ENCODE data around the gene RNF121. TPM values are rescaled to one million over a fixed set of nuclear protein-coding genes. Genes with fewer than 3 reads are reported as not detected.

Gene RNF121
- total and polyA plus RNA-seq, 2 donors (not counting 1 experiment from before 2014, with no cell fraction given), result 31.7 to 56.0 TPM

- no peaks in the 10 kb centered on the region for H4K20me1 ChIP-seq (ENCODE audit: control insufficient read depth, insufficient read depth, low read length, poor library complexity, severe bottlenecking)
- Mint-ChIP-seq H3K9me3 (ENCODE audit: insufficient read depth) (no peaks in the 10 kb centered on the region), H3K4me1 (peaks cover 3% of the 10 kb centered on the region), H3K27me3 (no peaks in the 10 kb centered on the region), H3K27ac (no peak overlapping the region), H3K4me3 (no peak overlapping the region)
- WGBS (ENCODE audit: insufficient coverage), result 94% methylated on average over 6 of the region's 7 CpGs
- ChIA-PET CTCF (no interaction called here), POLR2A (no interaction called here)
- DNase-seq (no peak), ATAC-seq (ENCODE audit: low read depth) (no peak)
- intact Hi-C loops (cut with micrococcal nuclease), result no loop called here
- H3K4me1 ChIP-seq (ENCODE audit: control insufficient read depth in 2 of 2, insufficient read depth in 2 of 2, low read length in 2 of 2), result no peaks in the 10 kb centered on the region
- peaks cover 11 to 41% of the 10 kb centered on the region in 2 experiments for H3K36me3 ChIP-seq (replicated peaks in 1 of 2; ENCODE audit: control extremely low read depth in 1 of 2, control insufficient read depth in 1 of 2, extremely low read depth in 1 of 2, insufficient read depth in 2 of 2, low read length in 1 of 2)
- H3K4me3 ChIP-seq (ENCODE audit: control extremely low read depth in 1 of 5, extremely low read depth in 1 of 5, insufficient read depth in 1 of 5, low read depth in 2 of 5, low read length in 4 of 5), result no peak overlapping the region
- no peaks in the 10 kb centered on the region for H3K79me2 ChIP-seq (ENCODE audit: control insufficient read depth, insufficient read depth, low read length)
- H3K9me3 ChIP-seq (ENCODE audit: control extremely low read depth in 1 of 3, control insufficient read depth in 2 of 3, insufficient read depth in 1 of 3, low read length in 2 of 3), result no peaks in the 10 kb centered on the region
- no peak overlapping the region for H3K4me2 ChIP-seq (replicated peaks; ENCODE audit: low read depth, low read length, poor library complexity, severe bottlenecking)
- no peak overlapping the region for H3K27ac ChIP-seq (ENCODE audit: low read length in 2 of 2)
- no peak overlapping the region for H2AFZ ChIP-seq (ENCODE audit: insufficient read depth, low read depth, low read length, poor library complexity, severe bottlenecking)
- TF ChIP-seq EZH2 (IDR thresholded peaks at IDR 0.05; ENCODE audit: borderline replicate concordance, insufficient read depth, low read depth, low read length, poor library complexity, severe bottlenecking) (no peak), CTCF (IDR thresholded peaks at IDR 0.05) (no peak)
- H3K27me3 ChIP-seq (replicated peaks in 1 of 4; ENCODE audit: control extremely low read depth in 1 of 4, control insufficient read depth in 3 of 4, insufficient read depth in 4 of 4, low read length in 3 of 4), result no peaks in the 10 kb centered on the region
- no peak overlapping the region for H3K9ac ChIP-seq (ENCODE audit: low read length)
Observed at GRCh38 chr11:71914617-71915189, 14.1 kb upstream of the RNF121 start.

DNA sequence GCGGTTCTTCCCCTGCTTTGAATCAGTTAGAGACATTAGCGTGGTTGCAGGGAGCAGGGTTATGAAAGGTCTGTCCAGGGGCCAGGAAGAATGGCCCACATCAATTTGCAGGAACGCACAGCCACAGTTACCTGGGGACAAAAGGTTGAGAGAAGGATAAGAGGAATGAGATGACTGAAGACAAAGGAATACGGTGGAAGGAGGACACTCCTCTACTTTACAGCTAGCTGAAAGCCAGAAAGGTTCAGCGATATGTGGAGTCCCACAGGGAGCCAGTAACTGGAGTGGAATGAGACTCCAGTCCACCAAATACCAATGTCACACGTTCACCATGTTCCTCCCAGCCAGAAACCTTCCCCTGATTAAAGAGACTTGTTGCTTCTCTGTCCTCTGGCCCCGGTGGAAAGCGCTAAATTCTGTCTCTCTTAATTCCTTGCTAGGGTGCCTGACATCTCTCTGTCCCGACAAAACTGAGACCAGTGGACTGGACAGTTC is 11.2 kb upstream of the RNF121 start:
- DNase-seq, result no peak
- H3K79me2 ChIP-seq (ENCODE audit: control insufficient read depth, insufficient read depth, low read length), result peaks cover 11% of the 10 kb centered on the region
- intact Hi-C loops (cut with micrococcal nuclease), result no loop called here
- no peak overlapping the region for H3K4me3 ChIP-seq (ENCODE audit: control extremely low read depth in 1 of 5, extremely low read depth in 1 of 5, insufficient read depth in 1 of 5, low read depth in 2 of 5, low read length in 4 of 5)
- no peaks in the 10 kb centered on the region for H4K20me1 ChIP-seq (ENCODE audit: control insufficient read depth, insufficient read depth, low read length, poor library complexity, severe bottlenecking)
- WGBS (ENCODE audit: insufficient coverage), result 98% methylated on average over 6 of the region's 9 CpGs
- H3K4me3 Mint-ChIP-seq, result no peak overlapping the region
- no peaks in the 10 kb centered on the region for H3K27me3 ChIP-seq (replicated peaks in 1 of 4; ENCODE audit: control extremely low read depth in 1 of 4, control insufficient read depth in 3 of 4, insufficient read depth in 4 of 4, low read length in 3 of 4)
- no peak overlapping the region for H3K9ac ChIP-seq (ENCODE audit: low read length)
- TF ChIP-seq EZH2 (IDR thresholded peaks at IDR 0.05; ENCODE audit: borderline replicate concordance, insufficient read depth, low read depth, low read length, poor library complexity, severe bottlenecking) (no peak), CTCF (IDR thresholded peaks at IDR 0.05) (no peak)
- no peaks in the 10 kb centered on the region for H3K9me3 ChIP-seq (ENCODE audit: control extremely low read depth in 1 of 3, control insufficient read depth in 2 of 3, insufficient read depth in 1 of 3, low read length in 2 of 3)
- H3K4me1 ChIP-seq (ENCODE audit: control insufficient read depth in 2 of 2, insufficient read depth in 2 of 2, low read length in 2 of 2), result no peaks in the 10 kb centered on the region
- ChIA-PET POLR2A (no interaction called here), CTCF (no interaction called here)
- H3K27ac ChIP-seq (ENCODE audit: low read length in 2 of 2), result no peak overlapping the region
- no peaks in the 10 kb centered on the region for H3K4me1 Mint-ChIP-seq
- no peak overlapping the region for H3K4me2 ChIP-seq (replicated peaks; ENCODE audit: low read depth, low read length, poor library complexity, severe bottlenecking)
- H3K27ac Mint-ChIP-seq, result no peak overlapping the region
- no peaks in the 10 kb centered on the region for H3K27me3 Mint-ChIP-seq
- peaks cover 11 to 40% of the 10 kb centered on the region in 2 experiments for H3K36me3 ChIP-seq (replicated peaks in 1 of 2; ENCODE audit: control extremely low read depth in 1 of 2, control insufficient read depth in 1 of 2, extremely low read depth in 1 of 2, insufficient read depth in 2 of 2, low read length in 1 of 2)
- no peaks in the 10 kb centered on the region for H3K9me3 Mint-ChIP-seq (ENCODE audit: insufficient read depth)
- H2AFZ ChIP-seq (ENCODE audit: insufficient read depth, low read depth, low read length, poor library complexity, severe bottlenecking), result no peak overlapping the region
- ATAC-seq (ENCODE audit: low read depth), result no peak
